Stimulated activated CD4-positive, alpha-beta T cell treated with anti-CD3 and anti-CD28 coated beads, Interleukin-2, amount 100 ng/mL, for 4 hours (primary cell): ENCODE data around the gene CACNA1C.

Experiments used
- DNase-seq: peaks from one replicate; pipeline ENCODE4 v3.0.0-alpha.2; 2020; ENCODE audit warnings: low read depth

CACNA1C gene

GRCh38 chr12:2323532-2324255, 270.9 kb downstream of the CACNA1C start:
- no peak for DNase-seq

- DNase-seq = no peak
These were observed 271.6 kb downstream of the CACNA1C start for GRCh38 chr12:2324387-2324786.

- no peak for DNase-seq
These were observed 272.7 kb downstream of the CACNA1C start for GRCh38 chr12:2325519-2325918.

GRCh38 chr12:2326470-2326869, 273.7 kb downstream of the CACNA1C start:
- no peak for DNase-seq

GRCh38 chr12:2328661-2329060, 275.9 kb downstream of the CACNA1C start:
- DNase-seq = no peak

- no peak for DNase-seq
These were observed 276.9 kb downstream of the CACNA1C start for GRCh38 chr12:2329661-2330210.

GRCh38 chr12:2332236-2332635, 279.4 kb downstream of the CACNA1C start:
- DNase-seq = no peak

- no peak for DNase-seq
These were observed 280.2 kb downstream of the CACNA1C start for GRCh38 chr12:2332947-2333346.

- DNase-seq = no peak
These were observed 280.9 kb downstream of the CACNA1C start for GRCh38 chr12:2333491-2334195.

- no peak for DNase-seq
These were observed 281.5 kb downstream of the CACNA1C start for GRCh38 chr12:2334271-2334670.

GRCh38 chr12:2334689-2335088, 281.9 kb downstream of the CACNA1C start:
- DNase-seq = no peak

GRCh38 chr12:2335109-2335508, 282.3 kb downstream of the CACNA1C start:
- no peak for DNase-seq

- no peak for DNase-seq
These were observed 282.7 kb downstream of the CACNA1C start for GRCh38 chr12:2335513-2335912.

- DNase-seq = no peak
These were observed 283.1 kb downstream of the CACNA1C start for GRCh38 chr12:2335916-2336315.

GRCh38 chr12:2336409-2336829, 283.6 kb downstream of the CACNA1C start:
- DNase-seq = no peak

- DNase-seq = no peak
These were observed 284.5 kb downstream of the CACNA1C start for GRCh38 chr12:2337031-2338010.

GRCh38 chr12:2338381-2338780, 285.6 kb downstream of the CACNA1C start:
- DNase-seq = no peak

- no peak for DNase-seq
These were observed 286.2 kb downstream of the CACNA1C start for GRCh38 chr12:2338991-2339431.

GRCh38 chr12:2341051-2341751, 288.4 kb downstream of the CACNA1C start:
- DNase-seq = no peak

- no peak for DNase-seq
These were observed 289.1 kb downstream of the CACNA1C start for GRCh38 chr12:2341871-2342270.

GRCh38 chr12:2343681-2344080, 290.9 kb downstream of the CACNA1C start:
- DNase-seq = no peak
